H1 (cell line): ENCODE measurements around the gene FHIT. TPM values are rescaled to one million over a fixed set of nuclear protein-coding genes. Genes with fewer than 3 reads are reported as not detected.

ENCODE experiments used
- CHD7 ChIP-seq: fragments of 300-600 bp; sonication (generic); IDR thresholded peaks from 2 replicates; pipeline ENCODE4 v1.7.1; 2012; ENCODE audit warnings: low read length, moderate library complexity, mild to moderate bottlenecking, inconsistent platforms; ENCODE audit not compliant: insufficient replicate concordance
- HDAC6 ChIP-seq: IDR thresholded peaks from one replicate; pipeline ENCODE4 v1.7.1; 2012; ENCODE audit warnings: low read depth, mild to moderate bottlenecking, inconsistent platforms, low read length, moderate library complexity
- JUN ChIP-seq: IDR thresholded peaks from 2 replicates; pipeline ENCODE4 v1.6.1; 2011; ENCODE audit warnings: low read depth, mild to moderate bottlenecking, improper control_type of control experiment, low read length
- NRF1 ChIP-seq: IDR thresholded peaks from 2 replicates; pipeline ENCODE4 v1.6.1; 2011; ENCODE audit warnings: mild to moderate bottlenecking, low read depth, low read length, improper control_type of control experiment
- POLR2AphosphoS5 ChIP-seq: IDR thresholded peaks from 2 replicates; pipeline ENCODE4 v1.6.1; 2011; ENCODE audit warnings: low read depth, low read length
- RNF2 ChIP-seq: fragments of 200-900, 300-1000 bp; sonication (generic); IDR thresholded peaks from 2 replicates; pipeline ENCODE4 v1.7.1; 2016; ENCODE audit warnings: borderline replicate concordance, low read depth, mild to moderate bottlenecking, antibody characterized with exemption, low read length; ENCODE audit not compliant: poor library complexity, severe bottlenecking; ENCODE audit errors: missing control alignments
- SIX5 ChIP-seq: IDR thresholded peaks from 2 replicates; pipeline ENCODE4 v1.6.1; 2011; ENCODE audit warnings: mild to moderate bottlenecking, low read depth, low read length
- SP1 ChIP-seq: IDR thresholded peaks from 2 replicates; pipeline ENCODE4 v1.6.1; 2011; ENCODE audit warnings: low read depth, low read length
- USF2 ChIP-seq: IDR thresholded peaks from 2 replicates; pipeline ENCODE4 v1.6.1; 2011; ENCODE audit warnings: low read length, improper control_type of control experiment
- polyA plus RNA-seq, 7 experiments: library from polyadenylated mRNA; depleted of rRNA in 3 of 7; stranded (reverse) in 5 of 7; unstranded in 2 of 7; fragments of >200 nt in 5 of 7; fragments of 200-250 nt in 2 of 7; gene quantifications; 1 replicate in 5 of 7; 2 replicates in 1 of 7; 4 replicates in 1 of 7; pipeline versions ENCODE4 v1.2.1 to v1.2.3, GENCODE V29; 2011 to 2013; ENCODE audit warnings: missing spikeins in 2 of 7, mixed read lengths in 2 of 7
- total RNA-seq: library from RNA; stranded (reverse); fragmentation: NEBNext Ultra II Directional; extraction: Animal tissue kit (Norgen Biotek cat#: 25700); gene quantifications from 2 replicates; pipeline ENCODE4 v1.2.1, GENCODE V29; 2021

FHIT gene
- total and polyA plus RNA-seq, 2 of the 8 experiments (the other 6 are each of a cell fraction or from before 2014, with no cell fraction given): 1.2 to 3.2 TPM

- TF ChIP-seq CHD7 (no peak), SP1 (no peak), HDAC6 (no peak), NRF1 (no peak), JUN (no peak), SIX5 (no peak), POLR2AphosphoS5 (no peak), RNF2 (no peak), USF2 (no peak)
Measured at GRCh38 chr3:61226166-61226686, 25.0 kb downstream of the FHIT start (continued).
